AG09309 (cell line): ENCODE measurements around the gene FHAD1.

Experiments used
- DNase-seq: peaks from one replicate; pipeline ENCODE4 v3.0.0-alpha.2; 2010; ENCODE audit warnings: low read depth
- H3K4me3 ChIP-seq: 2 replicates; pipeline ENCODE4 v1.5.1; 2011; ENCODE audit warnings: mild to moderate bottlenecking, low read depth, low read length, moderate library complexity; ENCODE audit not compliant: control insufficient read depth
- CTCF ChIP-seq: IDR thresholded peaks from 2 replicates; pipeline ENCODE4 v1.5.1; 2011; ENCODE audit warnings: mild to moderate bottlenecking, low read depth, low read length, inconsistent platforms; ENCODE audit not compliant: insufficient read depth, control insufficient read depth; ENCODE audit errors: missing control alignments

FHAD1 gene

GRCh38 chr1:15439325-15439724 lies 192.3 kb downstream of the FHAD1 start:
- no peak overlapping the region for H3K4me3 ChIP-seq
- no peak for DNase-seq
- TF ChIP-seq CTCF: no peak

GRCh38 chr1:15440357-15440756 lies 193.3 kb downstream of the FHAD1 start:
- no peak overlapping the region for H3K4me3 ChIP-seq
- no peak for DNase-seq
- TF ChIP-seq CTCF: no peak

GRCh38 chr1:15441247-15441646 lies 194.2 kb downstream of the FHAD1 start:
- DNase-seq: no peak
- H3K4me3 ChIP-seq: no peak overlapping the region
- no peak for TF ChIP-seq CTCF

- no peak for TF ChIP-seq CTCF
- H3K4me3 ChIP-seq: no peak overlapping the region
- no peak for DNase-seq
Measured at GRCh38 chr1:15442119-15442518, 195.1 kb downstream of the FHAD1 start.

GRCh38 chr1:15442759-15443158 lies 195.7 kb downstream of the FHAD1 start:
- TF ChIP-seq CTCF: no peak
- no peak overlapping the region for H3K4me3 ChIP-seq
- DNase-seq: no peak

- TF ChIP-seq CTCF: no peak
- DNase-seq: no peak
- no peak overlapping the region for H3K4me3 ChIP-seq
Measured at GRCh38 chr1:15443281-15443680, 196.3 kb downstream of the FHAD1 start.
